ENCODE data around the gene RBM45.
"Not testable (repeated sequence)": the region's sequence is repeated elsewhere in the genome, so short reads cannot be mapped to it uniquely, and the experiment has no call there.

The RBM45 gene

DNA sequence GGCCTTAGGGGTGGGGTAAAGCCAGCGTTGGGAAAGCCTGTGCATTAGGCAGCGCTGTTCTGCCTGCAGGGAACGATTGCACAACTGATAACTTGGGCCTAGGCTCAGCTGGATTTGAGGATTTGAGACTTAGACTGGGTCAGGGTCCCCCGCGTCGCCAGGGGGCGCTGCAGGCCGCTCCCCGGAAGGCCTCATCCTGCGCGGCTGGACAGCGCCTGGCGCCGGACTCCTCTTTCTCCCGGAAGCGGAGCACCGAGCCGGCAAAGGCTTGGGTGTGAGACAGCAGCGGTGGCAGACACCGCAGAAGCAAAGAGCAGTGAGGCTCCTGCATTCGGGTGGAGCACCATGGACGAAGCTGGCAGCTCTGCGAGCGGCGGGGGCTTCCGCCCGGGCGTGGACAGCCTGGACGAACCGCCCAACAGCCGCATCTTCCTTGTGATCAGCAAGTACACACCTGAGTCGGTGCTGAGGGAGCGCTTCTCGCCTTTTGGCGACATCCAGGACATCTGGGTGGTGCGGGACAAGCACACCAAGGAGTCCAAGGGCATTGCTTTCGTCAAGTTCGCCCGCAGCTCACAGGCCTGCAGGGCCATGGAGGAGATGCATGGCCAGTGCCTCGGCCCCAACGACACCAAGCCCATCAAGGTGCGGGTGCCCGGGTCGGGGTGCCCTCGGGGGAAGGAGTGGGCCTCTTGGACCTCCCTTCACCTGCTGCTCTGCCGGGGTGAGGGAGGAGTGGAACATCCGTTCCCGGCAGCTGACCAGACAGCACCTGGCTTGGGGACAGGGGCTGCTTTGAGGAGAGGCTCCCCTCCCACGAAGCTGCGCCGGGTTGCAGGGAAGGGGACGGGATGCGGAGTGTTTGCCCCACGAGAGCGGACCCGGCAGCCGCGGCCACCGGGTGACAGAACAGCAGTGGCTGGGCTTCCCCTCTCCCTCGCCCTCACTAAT lies at the start of gene RBM45:
RBM45 (plus strand) TSS at position 236 of the 951 bp plus-strand sequence; CDS start at position 346, 110 bp downstream.
- Mint-ChIP-seq H3K4me3 (peak within 1 kb of the TSS; percentile 94), H3K36me3 (ENCODE audit: low read depth) (peaks cover 10% of the 10 kb centered on the region), H3K4me1 (ENCODE audit: low read depth) (peaks cover 25% of the 10 kb centered on the region), H3K27ac (peak within 1 kb of the TSS; percentile 90), H3K27me3 (ENCODE audit: low read depth) (no peaks in the 10 kb centered on the region), H3K9me3 (no peaks in the 10 kb centered on the region)

GRCh38 chr2:178066324-178066723 lies 45.9 kb upstream of the RBM45 start:
- Mint-ChIP-seq H3K4me3 (no peak overlapping the region), H3K9me3 (no peaks in the 10 kb centered on the region), H3K4me1 (ENCODE audit: low read depth) (no peaks in the 10 kb centered on the region), H3K27me3 (ENCODE audit: low read depth) (peaks cover 20% of the 10 kb centered on the region), H3K36me3 (ENCODE audit: low read depth) (no peaks in the 10 kb centered on the region), H3K27ac (no peak overlapping the region)

DNA sequence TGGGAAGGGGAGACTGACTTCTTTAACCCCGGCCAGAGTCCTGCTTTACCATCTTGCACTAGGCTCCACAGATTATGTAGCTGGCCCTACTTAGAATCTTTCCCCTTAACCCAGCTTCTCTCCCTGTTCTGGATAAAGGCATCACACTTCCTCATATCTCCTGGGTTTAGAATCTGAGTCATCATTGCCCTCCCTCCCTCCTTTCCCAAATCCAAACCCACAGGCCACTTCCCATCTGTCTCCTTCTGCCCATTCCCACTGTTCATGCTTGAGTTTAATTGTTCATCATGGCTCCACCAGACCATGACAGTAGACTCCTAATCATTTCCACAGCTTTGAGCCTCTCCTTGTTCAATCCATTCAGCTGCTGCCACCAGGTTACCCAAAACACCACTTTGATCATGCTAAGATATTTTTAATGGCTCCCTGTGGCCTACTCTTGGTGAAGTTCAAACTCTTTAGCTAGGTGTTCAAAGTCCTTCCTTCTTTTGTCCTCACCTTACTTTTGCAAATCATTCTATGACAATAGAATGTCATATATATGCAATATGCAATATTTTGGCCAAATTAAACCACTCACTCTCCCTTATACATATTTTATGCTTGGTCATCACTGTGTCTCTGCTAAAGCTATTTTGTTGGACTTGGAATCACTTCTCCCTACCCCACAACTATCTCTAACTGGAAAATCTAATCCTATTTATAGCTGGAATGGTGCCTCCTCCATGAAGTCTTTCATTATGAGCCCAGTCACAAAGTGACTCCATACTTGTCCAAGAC lies 45.2 kb upstream of the RBM45 start:
- Mint-ChIP-seq H3K4me1 (ENCODE audit: low read depth) (no peaks in the 10 kb centered on the region), H3K27me3 (ENCODE audit: low read depth) (peaks cover 26% of the 10 kb centered on the region), H3K36me3 (ENCODE audit: low read depth) (no peaks in the 10 kb centered on the region), H3K4me3 (no peak overlapping the region), H3K9me3 (no peaks in the 10 kb centered on the region), H3K27ac (no peak overlapping the region)

DNA sequence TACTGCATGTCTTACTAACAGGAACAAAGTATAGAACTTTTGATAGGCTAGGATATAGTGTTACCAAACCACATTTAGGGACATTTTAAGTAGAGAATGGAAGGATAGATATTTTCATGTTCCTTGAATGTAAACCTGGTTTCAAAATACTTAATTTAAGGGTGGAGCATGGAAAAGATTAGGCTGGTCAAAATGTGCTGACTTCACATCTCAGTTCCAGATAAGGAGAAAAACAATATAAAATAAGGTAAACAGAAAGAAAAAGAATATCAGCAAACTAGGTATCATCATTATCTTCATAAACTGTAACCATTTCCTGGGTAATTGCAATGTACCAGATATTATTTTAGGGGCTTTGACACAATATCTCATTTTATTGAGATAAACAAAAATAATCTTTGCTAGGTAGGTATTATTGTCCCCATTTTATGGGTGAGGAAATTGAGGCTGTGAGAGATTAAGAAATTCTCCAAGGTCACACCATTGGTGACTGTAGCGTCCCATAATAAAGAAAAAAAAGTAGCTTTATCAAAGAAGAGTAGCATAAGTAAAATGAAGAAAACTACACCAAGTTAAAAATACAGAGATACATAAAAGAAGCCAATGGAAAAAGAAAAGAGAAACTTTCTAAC lies 43.3 kb upstream of the RBM45 start:
- Mint-ChIP-seq H3K9me3 (no peaks in the 10 kb centered on the region), H3K4me1 (ENCODE audit: low read depth) (peaks cover 8% of the 10 kb centered on the region), H3K4me3 (no peak overlapping the region), H3K27ac (no peak overlapping the region), H3K27me3 (ENCODE audit: low read depth) (peaks cover 44% of the 10 kb centered on the region), H3K36me3 (ENCODE audit: low read depth) (no peaks in the 10 kb centered on the region)

- Mint-ChIP-seq H3K9me3 (no peaks in the 10 kb centered on the region), H3K36me3 (ENCODE audit: low read depth) (no peaks in the 10 kb centered on the region), H3K27me3 (ENCODE audit: low read depth) (peaks cover 50% of the 10 kb centered on the region), H3K4me3 (no peak overlapping the region), H3K4me1 (ENCODE audit: low read depth) (peaks cover 8% of the 10 kb centered on the region), H3K27ac (no peak overlapping the region)
Measured at GRCh38 chr2:178069551-178069950, 42.7 kb upstream of the RBM45 start.

DNA sequence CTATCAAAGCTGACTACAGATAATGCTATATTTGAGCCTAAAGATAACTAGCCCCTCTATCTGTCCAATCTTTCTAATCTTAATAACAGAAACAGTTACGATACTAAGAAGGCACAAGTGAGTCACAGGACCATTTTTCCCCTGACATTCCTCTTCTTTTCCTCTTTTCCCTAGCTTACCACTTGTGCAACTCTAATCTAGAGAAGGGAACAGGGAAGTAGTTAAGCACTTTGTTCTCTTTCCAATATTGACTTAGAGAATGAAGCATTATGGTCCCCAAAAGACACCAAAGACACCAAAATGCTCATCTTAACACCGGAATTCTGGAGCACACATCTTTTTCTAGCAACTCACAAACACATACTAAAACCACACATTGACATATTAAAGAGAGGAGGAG lies 41.4 kb upstream of the RBM45 start:
- H3K27ac Mint-ChIP-seq: no peak overlapping the region
- peaks cover 8% of the 10 kb centered on the region for H3K4me1 Mint-ChIP-seq (ENCODE audit: low read depth)
- no peaks in the 10 kb centered on the region for H3K36me3 Mint-ChIP-seq (ENCODE audit: low read depth)
- H3K4me3 Mint-ChIP-seq: no peak overlapping the region
- H3K9me3 Mint-ChIP-seq: no peaks in the 10 kb centered on the region
- peaks cover 59% of the 10 kb centered on the region for H3K27me3 Mint-ChIP-seq (ENCODE audit: low read depth)

DNA sequence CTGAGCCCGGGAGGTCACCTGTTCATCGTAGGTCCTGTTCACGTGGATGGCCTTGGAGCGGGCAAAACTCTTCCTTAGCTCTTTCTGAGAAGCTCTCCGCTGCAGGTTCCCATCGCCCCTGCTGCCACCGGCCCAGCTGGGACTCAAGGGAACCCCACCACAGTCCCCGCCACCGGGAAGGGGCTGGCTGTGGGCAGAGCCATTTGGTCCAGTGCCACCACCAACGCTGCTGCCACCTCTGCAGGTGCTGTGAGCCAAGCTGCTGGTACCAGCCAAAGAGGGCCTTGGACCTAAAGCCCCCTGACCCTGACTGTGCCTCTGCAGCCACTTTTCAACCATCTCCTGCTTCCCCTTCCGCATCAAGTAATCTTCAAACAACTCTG lies 40.2 kb upstream of the RBM45 start:
- Mint-ChIP-seq H3K4me3 (no peak overlapping the region), H3K36me3 (ENCODE audit: low read depth) (no peaks in the 10 kb centered on the region), H3K27ac (no peak overlapping the region), H3K9me3 (no peaks in the 10 kb centered on the region), H3K4me1 (ENCODE audit: low read depth) (peaks cover 8% of the 10 kb centered on the region), H3K27me3 (ENCODE audit: low read depth) (peaks cover 65% of the 10 kb centered on the region)

GRCh38 chr2:178072383-178073301 lies 39.6 kb upstream of the RBM45 start, which contains the start of gene PDE11A:
PDE11A (minus strand) TSS chr2:178072777; CDS start chr2:178072437, 340 bp downstream.
- H3K4me3 Mint-ChIP-seq: peak within 1 kb of the TSS; percentile 61
- H3K27ac Mint-ChIP-seq: no peak within 1 kb of the TSS

GRCh38 chr2:178074123-178075005 lies 37.9 kb upstream of the RBM45 start:
- Mint-ChIP-seq H3K27me3 (ENCODE audit: low read depth) (peaks cover 57% of the 10 kb centered on the region), H3K4me1 (ENCODE audit: low read depth) (peaks cover 8% of the 10 kb centered on the region), H3K27ac (no peak overlapping the region), H3K36me3 (ENCODE audit: low read depth) (no peaks in the 10 kb centered on the region), H3K9me3 (no peaks in the 10 kb centered on the region), H3K4me3 (no peak overlapping the region)

More at GRCh38 chr2:178072383-178073301, 39.6 kb upstream of the RBM45 start, which contains the start of gene PDE11A:
- no peaks in the 10 kb centered on the region for H3K9me3 Mint-ChIP-seq
- peaks cover 8% of the 10 kb centered on the region for H3K4me1 Mint-ChIP-seq (ENCODE audit: low read depth)
- no peaks in the 10 kb centered on the region for H3K36me3 Mint-ChIP-seq (ENCODE audit: low read depth)
- peaks cover 60% of the 10 kb centered on the region for H3K27me3 Mint-ChIP-seq (ENCODE audit: low read depth)

DNA sequence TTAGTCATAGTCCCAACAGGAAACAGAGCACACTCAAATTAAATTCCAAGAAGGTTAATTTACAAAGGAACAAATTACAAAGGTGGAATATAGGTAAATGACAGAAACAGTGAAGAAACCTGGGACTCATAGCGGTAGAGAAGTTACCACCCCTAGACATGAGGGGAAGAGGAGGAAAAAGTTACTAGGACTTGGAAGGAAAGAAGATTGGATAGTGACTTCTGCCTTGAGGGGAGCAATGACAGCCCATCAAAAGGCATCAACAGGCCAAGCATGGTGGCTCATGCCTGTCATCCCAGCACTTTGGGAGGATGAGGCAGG lies 37.3 kb upstream of the RBM45 start:
- Mint-ChIP-seq H3K27me3 (ENCODE audit: low read depth) (peaks cover 55% of the 10 kb centered on the region), H3K36me3 (ENCODE audit: low read depth) (no peaks in the 10 kb centered on the region), H3K27ac (no peak overlapping the region), H3K9me3 (no peaks in the 10 kb centered on the region), H3K4me1 (ENCODE audit: low read depth) (peaks cover 8% of the 10 kb centered on the region), H3K4me3 (no peak overlapping the region)

DNA sequence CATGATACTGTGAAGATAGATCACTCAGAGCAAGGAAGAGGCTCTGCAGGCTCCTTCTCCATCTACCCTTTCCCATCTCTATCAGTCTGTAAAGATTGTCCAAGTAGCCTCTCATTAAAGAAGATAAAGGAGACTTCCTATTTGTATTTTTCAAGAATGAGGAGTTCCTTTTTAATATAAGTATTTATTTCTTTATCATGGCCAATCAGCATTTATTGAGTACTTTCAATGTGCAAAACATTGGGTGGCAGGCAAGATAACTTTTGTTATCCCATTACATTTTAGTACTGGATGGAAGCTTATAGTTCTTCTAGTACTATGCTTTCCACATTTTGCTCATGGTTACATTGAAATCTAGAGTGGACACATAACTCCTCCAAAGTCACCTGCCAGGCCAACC lies 36.1 kb upstream of the RBM45 start:
- no peaks in the 10 kb centered on the region for H3K36me3 Mint-ChIP-seq (ENCODE audit: low read depth)
- peaks cover 54% of the 10 kb centered on the region for H3K27me3 Mint-ChIP-seq (ENCODE audit: low read depth)
- no peaks in the 10 kb centered on the region for H3K9me3 Mint-ChIP-seq
- no peak overlapping the region for H3K27ac Mint-ChIP-seq
- H3K4me3 Mint-ChIP-seq: no peak overlapping the region
- peaks cover 8% of the 10 kb centered on the region for H3K4me1 Mint-ChIP-seq (ENCODE audit: low read depth)

DNA sequence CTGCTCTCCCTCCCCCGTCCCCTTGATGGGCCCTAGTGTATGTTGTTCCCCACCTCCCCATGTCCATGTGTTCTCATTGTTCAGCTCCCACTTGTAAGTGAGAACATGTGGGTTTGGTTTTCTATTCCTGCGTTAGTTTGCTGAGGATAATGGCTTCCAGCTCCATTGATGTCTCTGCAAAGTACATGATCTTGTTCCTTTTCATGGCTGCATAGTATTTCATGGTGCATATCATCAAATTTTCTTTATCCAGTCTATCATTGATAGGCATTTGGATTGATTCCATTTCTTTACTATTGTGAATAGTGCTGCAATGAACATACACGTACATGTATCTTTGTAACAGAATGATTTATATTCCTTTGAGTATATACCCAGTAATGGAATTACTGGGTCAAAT lies 33.0 kb upstream of the RBM45 start:
- not testable (repeated sequence) for H3K4me1 Mint-ChIP-seq (ENCODE audit: low read depth); H3K4me3 Mint-ChIP-seq; H3K9me3 Mint-ChIP-seq; H3K27ac Mint-ChIP-seq; H3K36me3 Mint-ChIP-seq (ENCODE audit: low read depth)
- H3K27me3 Mint-ChIP-seq (ENCODE audit: low read depth): peaks cover 31% of the 10 kb centered on the region

- Mint-ChIP-seq H3K27ac (no peak overlapping the region), H3K27me3 (ENCODE audit: low read depth) (peaks cover 23% of the 10 kb centered on the region), H3K36me3 (ENCODE audit: low read depth) (no peaks in the 10 kb centered on the region), H3K9me3 (no peaks in the 10 kb centered on the region), H3K4me3 (no peak overlapping the region), H3K4me1 (ENCODE audit: low read depth) (no peaks in the 10 kb centered on the region)
Measured at GRCh38 chr2:178082408-178083045, 29.7 kb upstream of the RBM45 start.

Measured in T-helper 1 cell treated with Interleukin-12 subunit alpha and Interleukin-12 subunit beta and Interleukin-4 antibody, amounts not matched to agents 30 μg/mL and 1 μg/mL, for 36 hours (primary cell).